HEK293 (cell line): ENCODE results near the gene PABPN1L.
A peak's percentile ranks its signal among the peaks of the same experiment; 100 is the strongest.

Experiments used
- CTCF ChIA-PET: fragments of 350-600 bp; formaldehyde crosslinking; extraction: SDS; loops from one replicate; lab custom pipeline; 2021; ENCODE audit warnings: antibody characterized with exemption; lab: Yijun Ruan, JAX
- POLR2A ChIA-PET: fragments of 300-600 bp; formaldehyde crosslinking; extraction: SDS; loops from one replicate; lab custom pipeline; 2020; ENCODE audit warnings: antibody characterized with exemption, inconsistent platforms; lab: Yijun Ruan, JAX
- H3K27ac ChIP-seq: fragments of 200-500 bp; sonication (Bioruptor generic); 2 replicates; pipeline ENCODE4 v1.5.1; 2014; ENCODE audit warnings: low read depth, low read length, control low read depth, inconsistent platforms; ENCODE audit errors: extremely low read depth
- H3K36me3 ChIP-seq, 2 experiments: fragments of 200-500 bp in 1 of 2; sonication (Bioruptor generic) in 1 of 2; 1 replicate in 1 of 2; 2 replicates in 1 of 2; pipeline ENCODE4 v1.5.1; 2014 to 2017; ENCODE audit warnings: inconsistent platforms in 2 of 2, low read length in 2 of 2; ENCODE audit not compliant: control insufficient read depth in 2 of 2, insufficient read depth in 1 of 2
- H3K4me1 ChIP-seq: fragments of 200-500 bp; sonication (Bioruptor generic); 2 replicates; pipeline ENCODE4 v1.5.1; 2014; ENCODE audit warnings: mild to moderate bottlenecking, low read length, inconsistent platforms; ENCODE audit not compliant: control insufficient read depth, insufficient read depth
- H3K4me3 ChIP-seq: 2 replicates; pipeline ENCODE4 v1.5.1; 2011; ENCODE audit warnings: low read depth, mild to moderate bottlenecking, control low read depth, low read length, moderate library complexity
- H3K9me3 ChIP-seq: fragments of 200-500 bp; sonication (Bioruptor generic); 2 replicates; pipeline ENCODE4 v1.5.1; 2014; ENCODE audit warnings: low read depth, low read length, inconsistent platforms; ENCODE audit not compliant: control insufficient read depth, insufficient read depth
- KLF16 ChIP-seq: fragments of 450-650 bp; formaldehyde crosslinking; IDR thresholded peaks from 2 replicates; pipeline ENCODE4 v1.5.1; 2017; ENCODE audit warnings: missing biosample characterization, missing genetic modification characterization
- SP2 ChIP-seq: fragments of 450-650 bp; formaldehyde crosslinking; IDR thresholded peaks from 2 replicates; pipeline ENCODE4 v1.5.1; 2016; ENCODE audit warnings: missing biosample characterization, missing genetic modification characterization
- ZBTB10 ChIP-seq: fragments of 450-650 bp; formaldehyde crosslinking; IDR thresholded peaks from 2 replicates; pipeline ENCODE4 v1.5.1; 2016; ENCODE audit warnings: missing biosample characterization, missing genetic modification characterization
- ZBTB49 ChIP-seq: fragments of 450-650 bp; formaldehyde crosslinking; IDR thresholded peaks from 2 replicates; pipeline ENCODE4 v1.5.1; 2016; ENCODE audit warnings: missing biosample characterization, missing genetic modification characterization, low read depth
- ZEB2 ChIP-seq: fragments of 450-650 bp; formaldehyde crosslinking; IDR thresholded peaks from 2 replicates; pipeline ENCODE4 v1.5.1; 2016; ENCODE audit warnings: missing biosample characterization, missing genetic modification characterization
- ZFHX2 ChIP-seq: fragments of 450-650 bp; formaldehyde crosslinking; conservative IDR thresholded peaks from 2 replicates; pipeline ENCODE4 v1.5.1; 2016; ENCODE audit warnings: missing biosample characterization, missing genetic modification characterization
- ZFP3 ChIP-seq: fragments of 450-650 bp; formaldehyde crosslinking; IDR thresholded peaks from 2 replicates; pipeline ENCODE4 v1.5.1; 2016; ENCODE audit warnings: low read depth, missing biosample characterization, missing genetic modification characterization
- ZIC2 ChIP-seq: fragments of 450-650 bp; formaldehyde crosslinking; IDR thresholded peaks from 2 replicates; pipeline ENCODE4 v1.5.1; 2016; ENCODE audit warnings: missing biosample characterization, missing genetic modification characterization
- ZNF121 ChIP-seq: fragments of 450-650 bp; formaldehyde crosslinking; IDR thresholded peaks from 2 replicates; pipeline ENCODE4 v1.5.1; 2016; ENCODE audit warnings: missing biosample characterization, missing genetic modification characterization
- ZNF211 ChIP-seq: fragments of 450-650 bp; formaldehyde crosslinking; IDR thresholded peaks from 2 replicates; pipeline ENCODE4 v1.5.1; 2016; ENCODE audit warnings: low read depth, missing biosample characterization, missing genetic modification characterization
- ZNF391 ChIP-seq: fragments of 450-650 bp; formaldehyde crosslinking; IDR thresholded peaks from 2 replicates; pipeline ENCODE4 v1.5.1; 2016; ENCODE audit warnings: low read depth, missing biosample characterization, missing genetic modification characterization, borderline replicate concordance
- ZNF473 ChIP-seq: fragments of 450-650 bp; formaldehyde crosslinking; IDR thresholded peaks from 2 replicates; pipeline ENCODE4 v1.5.1; 2017; ENCODE audit warnings: missing biosample characterization, missing genetic modification characterization
- ZNF561 ChIP-seq: fragments of 450-650 bp; IDR thresholded peaks from 2 replicates; pipeline ENCODE4 v1.5.1; 2018; ENCODE audit warnings: missing biosample characterization, missing genetic modification characterization, borderline replicate concordance
- ZNF664 ChIP-seq: fragments of 450-650 bp; formaldehyde crosslinking; IDR thresholded peaks from 2 replicates; pipeline ENCODE4 v1.5.1; 2016; ENCODE audit warnings: missing biosample characterization, missing genetic modification characterization
- ZNF785 ChIP-seq: fragments of 450-650 bp; formaldehyde crosslinking; IDR thresholded peaks from 2 replicates; pipeline ENCODE4 v1.5.1; 2016; ENCODE audit warnings: missing biosample characterization, missing genetic modification characterization
- ZNF791 ChIP-seq: fragments of 450-650 bp; formaldehyde crosslinking; IDR thresholded peaks from 2 replicates; pipeline ENCODE4 v1.5.1; 2016; ENCODE audit warnings: missing biosample characterization, missing genetic modification characterization
- TF ChIP-seq, protein P1 (sequence below): sonication (generic); formaldehyde crosslinking; IDR thresholded peaks from 2 replicates; pipeline ENCODE4 v1.8.1; 2022; ENCODE audit warnings: mild to moderate bottlenecking, moderate library complexity, missing genetic modification reagents
- TF ChIP-seq, protein P2 (sequence below): fragments of 450-650 bp; formaldehyde crosslinking; IDR thresholded peaks from 2 replicates; pipeline ENCODE4 v1.5.1; 2016; ENCODE audit warnings: missing biosample characterization, missing genetic modification characterization

The PABPN1L gene

DNA sequence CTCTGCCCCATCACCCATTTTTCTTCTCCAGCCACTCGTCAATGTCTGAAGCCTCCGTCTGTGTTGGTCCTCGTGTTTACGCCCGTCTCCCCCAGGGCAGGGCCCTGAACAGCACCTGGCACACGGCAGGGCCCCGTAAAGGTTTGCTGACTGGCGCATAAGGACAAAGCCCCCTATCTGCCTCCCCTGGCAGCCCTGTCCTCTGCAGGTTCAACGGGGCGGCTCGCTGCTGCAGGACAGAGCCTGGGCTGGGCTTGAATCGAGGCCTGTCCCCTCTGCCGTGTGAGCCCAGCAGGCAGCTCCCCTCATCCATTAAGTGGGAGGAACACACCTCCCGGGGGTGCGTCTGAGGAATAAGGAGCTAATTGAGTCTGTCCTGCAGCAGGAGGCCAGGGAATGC, 46.1 kb upstream of the PABPN1L start (continued):
- TF ChIP-seq ZBTB49 = no peak
- TF ChIP-seq, protein P1, sequence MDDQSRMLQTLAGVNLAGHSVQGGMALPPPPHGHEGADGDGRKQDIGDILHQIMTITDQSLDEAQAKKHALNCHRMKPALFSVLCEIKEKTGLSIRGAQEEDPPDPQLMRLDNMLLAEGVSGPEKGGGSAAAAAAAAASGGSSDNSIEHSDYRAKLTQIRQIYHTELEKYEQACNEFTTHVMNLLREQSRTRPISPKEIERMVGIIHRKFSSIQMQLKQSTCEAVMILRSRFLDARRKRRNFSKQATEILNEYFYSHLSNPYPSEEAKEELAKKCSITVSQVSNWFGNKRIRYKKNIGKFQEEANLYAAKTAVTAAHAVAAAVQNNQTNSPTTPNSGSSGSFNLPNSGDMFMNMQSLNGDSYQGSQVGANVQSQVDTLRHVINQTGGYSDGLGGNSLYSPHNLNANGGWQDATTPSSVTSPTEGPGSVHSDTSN = no peak

DNA sequence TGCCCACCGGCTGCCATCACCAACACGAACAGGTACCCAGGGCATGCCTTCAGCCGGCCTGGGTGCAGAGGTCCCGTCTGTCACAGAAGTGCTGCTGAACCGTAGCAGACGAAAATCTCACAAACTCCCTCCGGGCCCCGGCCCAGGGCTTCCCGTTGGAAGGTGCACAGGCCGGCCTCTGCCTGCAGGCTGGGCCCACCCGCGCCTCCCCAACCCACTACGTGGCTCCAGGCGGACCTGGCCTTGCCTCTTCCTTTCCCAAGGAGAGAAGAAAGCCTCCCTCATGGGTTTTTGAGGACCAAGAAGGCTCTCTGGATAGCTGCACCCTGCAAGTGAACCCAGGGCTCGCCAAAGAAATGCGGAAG, 45.5 kb upstream of the PABPN1L start:
- ChIA-PET POLR2A (no interaction called here), CTCF (no interaction called here)
- H3K27ac ChIP-seq = no peak overlapping the region
- H3K4me3 ChIP-seq = no peak overlapping the region
- H3K4me1 ChIP-seq = no peaks in the 10 kb centered on the region
- no peaks in the 10 kb centered on the region for H3K9me3 ChIP-seq
- TF ChIP-seq ZEB2 (tag by site-specific recombination) (no peak), ZNF473 (tag by site-specific recombination) (no peak), ZNF391 (tag by site-specific recombination) (no peak), KLF16 (tag by site-specific recombination) (no peak), ZNF561 (tag by site-specific recombination) (no peak), ZFP3 (no peak), ZNF664 (tag by site-specific recombination) (no peak)
- TF ChIP-seq, all 188 proteins: peak for 0
- H3K36me3 ChIP-seq = no peaks in the 10 kb centered on the region

GRCh38 chr16:88911136-88911945, 44.9 kb upstream of the PABPN1L start:
- no peaks in the 10 kb centered on the region for H3K9me3 ChIP-seq
- no peak overlapping the region for H3K27ac ChIP-seq
- TF ChIP-seq ZFHX2 (tag by site-specific recombination) (peak; percentile 24; the same call in 1 of the 2 replicates), SP2 (tag by site-specific recombination) (no peak)
- ChIA-PET CTCF (no interaction called here), POLR2A (no interaction called here)
- H3K4me3 ChIP-seq = no peak overlapping the region
- H3K36me3 ChIP-seq = no peaks in the 10 kb centered on the region
- no peaks in the 10 kb centered on the region for H3K4me1 ChIP-seq

GRCh38 chr16:88910284-88911135, 44.0 kb upstream of the PABPN1L start:
- Histone ChIP-seq H3K27ac (no peak overlapping the region), H3K36me3 (no peaks in the 10 kb centered on the region), H3K9me3 (no peaks in the 10 kb centered on the region), H3K4me3 (no peak overlapping the region), H3K4me1 (no peaks in the 10 kb centered on the region)
- POLR2A ChIA-PET = no interaction called here
- CTCF ChIA-PET = no interaction called here
- TF ChIP-seq ZNF121 (no peak), ZNF785 (tag by site-specific recombination) (no peak), ZNF791 (tag by site-specific recombination) (no peak), ZBTB10 (tag by site-specific recombination) (no peak), ZIC2 (tag by site-specific recombination) (peak; percentile 22; the same call in 1 of the 2 replicates), ZNF211 (tag by site-specific recombination) (no peak)
- TF ChIP-seq, protein P2, sequence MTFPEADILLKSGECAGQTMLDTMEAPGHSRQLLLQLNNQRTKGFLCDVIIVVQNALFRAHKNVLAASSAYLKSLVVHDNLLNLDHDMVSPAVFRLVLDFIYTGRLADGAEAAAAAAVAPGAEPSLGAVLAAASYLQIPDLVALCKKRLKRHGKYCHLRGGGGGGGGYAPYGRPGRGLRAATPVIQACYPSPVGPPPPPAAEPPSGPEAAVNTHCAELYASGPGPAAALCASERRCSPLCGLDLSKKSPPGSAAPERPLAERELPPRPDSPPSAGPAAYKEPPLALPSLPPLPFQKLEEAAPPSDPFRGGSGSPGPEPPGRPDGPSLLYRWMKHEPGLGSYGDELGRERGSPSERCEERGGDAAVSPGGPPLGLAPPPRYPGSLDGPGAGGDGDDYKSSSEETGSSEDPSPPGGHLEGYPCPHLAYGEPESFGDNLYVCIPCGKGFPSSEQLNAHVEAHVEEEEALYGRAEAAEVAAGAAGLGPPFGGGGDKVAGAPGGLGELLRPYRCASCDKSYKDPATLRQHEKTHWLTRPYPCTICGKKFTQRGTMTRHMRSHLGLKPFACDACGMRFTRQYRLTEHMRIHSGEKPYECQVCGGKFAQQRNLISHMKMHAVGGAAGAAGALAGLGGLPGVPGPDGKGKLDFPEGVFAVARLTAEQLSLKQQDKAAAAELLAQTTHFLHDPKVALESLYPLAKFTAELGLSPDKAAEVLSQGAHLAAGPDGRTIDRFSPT = no peak
